ENCODE data around the gene MPO.

The MPO gene

GRCh38 chr17:58303971-58304749 lies 23.4 kb upstream of the MPO start:
- no peak overlapping the region for H3K4me3 ChIP-seq (ENCODE audit: low read depth, low read length)
- no peaks in the 10 kb centered on the region for H3K36me3 ChIP-seq (ENCODE audit: insufficient read depth, low read length)
- no peak overlapping the region for H2AFZ ChIP-seq (ENCODE audit: low read length, unreplicated experiment)
- no peak overlapping the region for H3K27ac ChIP-seq (ENCODE audit: low read depth, low read length)
- H3K79me2 ChIP-seq (ENCODE audit: control insufficient read depth, insufficient read depth, low read length, unreplicated experiment): no peaks in the 10 kb centered on the region
- no peaks in the 10 kb centered on the region for H3K4me1 ChIP-seq (ENCODE audit: control insufficient read depth, insufficient read depth, low read length, unreplicated experiment)
- peaks cover 68% of the 10 kb centered on the region for H3K27me3 ChIP-seq (ENCODE audit: insufficient read depth, low read length)

DNA sequence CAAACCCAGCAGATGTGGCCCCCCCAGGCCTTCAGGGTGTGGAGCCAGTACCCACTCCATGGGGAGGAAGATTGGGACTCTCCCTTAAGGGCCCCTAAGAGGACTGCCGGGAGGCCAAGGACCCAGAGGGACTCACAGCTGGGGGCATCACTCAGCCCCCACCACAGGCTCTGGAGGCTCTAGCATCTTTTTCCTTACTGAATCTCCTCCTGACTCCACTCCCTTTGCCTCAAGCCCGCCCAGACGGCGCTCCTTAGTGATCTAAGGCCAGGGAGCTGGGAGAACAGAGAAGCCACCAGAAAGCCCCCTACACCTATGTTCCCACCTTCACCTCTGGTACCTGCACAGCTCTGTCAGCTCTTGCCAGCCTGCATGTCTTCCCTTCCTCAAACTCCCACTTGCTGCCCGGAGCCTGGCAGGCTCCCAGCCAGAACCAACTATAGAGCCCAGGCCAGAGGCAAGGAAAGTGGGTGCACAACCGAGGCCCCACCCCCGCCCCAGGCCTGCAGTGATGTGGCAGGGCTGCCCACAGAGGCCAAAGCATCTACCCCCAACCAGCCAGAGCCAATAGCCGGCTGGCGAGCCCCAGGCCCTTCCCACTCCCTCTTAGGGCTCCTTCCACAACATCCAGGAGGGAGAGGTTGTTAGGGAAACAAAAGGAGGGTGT lies 22.3 kb upstream of the MPO start:
- Histone ChIP-seq H3K4me1 (ENCODE audit: control insufficient read depth, insufficient read depth, low read length, unreplicated experiment) (no peaks in the 10 kb centered on the region), H3K4me3 (ENCODE audit: low read depth, low read length) (no peak overlapping the region), H3K36me3 (ENCODE audit: insufficient read depth, low read length) (no peaks in the 10 kb centered on the region), H3K79me2 (ENCODE audit: control insufficient read depth, insufficient read depth, low read length, unreplicated experiment) (no peaks in the 10 kb centered on the region), H3K27me3 (ENCODE audit: insufficient read depth, low read length) (peaks cover 72% of the 10 kb centered on the region), H2AFZ (ENCODE audit: low read length, unreplicated experiment) (no peak overlapping the region), H3K27ac (ENCODE audit: low read depth, low read length) (no peak overlapping the region)

- Histone ChIP-seq H3K27me3 (ENCODE audit: insufficient read depth, low read length) (peaks cover 71% of the 10 kb centered on the region), H3K4me3 (ENCODE audit: low read depth, low read length) (no peak overlapping the region), H2AFZ (ENCODE audit: low read length, unreplicated experiment) (no peak overlapping the region), H3K36me3 (ENCODE audit: insufficient read depth, low read length) (no peaks in the 10 kb centered on the region), H3K4me1 (ENCODE audit: control insufficient read depth, insufficient read depth, low read length, unreplicated experiment) (no peaks in the 10 kb centered on the region), H3K79me2 (ENCODE audit: control insufficient read depth, insufficient read depth, low read length, unreplicated experiment) (no peaks in the 10 kb centered on the region), H3K27ac (ENCODE audit: low read depth, low read length) (no peak overlapping the region)
Observed at GRCh38 chr17:58302171-58302918, 21.6 kb upstream of the MPO start.

DNA sequence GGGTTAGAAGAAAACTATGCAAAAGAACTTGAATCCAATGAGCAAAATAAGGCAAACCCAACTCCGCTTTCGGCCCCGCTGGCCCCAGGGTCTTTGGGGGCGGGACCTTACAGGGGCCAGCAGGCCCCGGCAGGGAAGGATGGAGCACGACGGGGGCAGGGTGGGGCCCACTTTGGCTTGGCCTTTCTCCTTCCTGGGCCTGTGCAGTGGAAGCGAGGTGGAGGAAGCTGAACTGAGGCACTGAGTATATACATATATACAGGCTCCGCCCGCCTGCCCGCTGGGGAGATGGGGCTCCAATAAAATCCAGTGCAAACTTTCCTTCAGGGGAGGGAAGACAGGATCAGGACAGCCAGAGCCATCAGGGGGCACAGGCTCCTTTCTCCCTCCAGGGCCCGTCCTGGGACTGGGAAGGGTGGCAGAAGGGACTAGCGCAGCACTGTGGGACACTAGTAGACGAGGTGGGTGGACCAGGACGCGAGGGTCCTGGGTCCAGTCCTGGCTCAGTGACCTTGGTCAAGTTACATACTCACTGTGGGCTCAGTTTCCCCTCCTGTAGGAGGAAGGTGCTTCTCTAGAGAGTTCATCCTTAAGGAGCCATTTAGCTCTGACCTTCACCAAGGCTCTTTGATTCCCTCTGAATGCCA lies 20.9 kb upstream of the MPO start:
- Histone ChIP-seq H3K79me2 (ENCODE audit: control insufficient read depth, insufficient read depth, low read length, unreplicated experiment) (no peaks in the 10 kb centered on the region), H2AFZ (ENCODE audit: low read length, unreplicated experiment) (no peak overlapping the region)

DNA sequence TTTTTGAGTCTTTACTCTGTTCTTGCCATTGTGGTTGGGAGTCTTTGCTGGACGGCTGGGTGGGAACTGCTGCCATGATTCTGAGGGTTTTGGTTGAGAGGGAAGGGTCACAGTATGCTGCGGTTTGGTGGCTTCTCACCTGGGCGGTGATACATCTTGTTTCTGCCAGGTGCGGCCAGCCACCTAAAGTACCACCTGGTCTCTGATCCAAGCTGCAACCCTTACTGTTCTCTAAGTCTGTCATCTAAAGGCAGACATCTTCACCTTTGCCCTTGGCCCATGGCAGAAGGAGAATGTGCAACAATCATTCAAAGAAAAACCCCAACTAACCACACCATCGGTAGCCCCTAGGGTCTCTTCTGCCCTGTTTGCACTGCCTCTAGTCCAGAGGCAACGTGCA lies 19.6 kb upstream of the MPO start:
- H3K4me3 ChIP-seq (ENCODE audit: low read depth, low read length): no peak overlapping the region
- H3K36me3 ChIP-seq (ENCODE audit: insufficient read depth, low read length): no peaks in the 10 kb centered on the region
- no peak overlapping the region for H3K27ac ChIP-seq (ENCODE audit: low read depth, low read length)
- no peak overlapping the region for H2AFZ ChIP-seq (ENCODE audit: low read length, unreplicated experiment)
- H3K27me3 ChIP-seq (ENCODE audit: insufficient read depth, low read length): peaks cover 77% of the 10 kb centered on the region
- H3K79me2 ChIP-seq (ENCODE audit: control insufficient read depth, insufficient read depth, low read length, unreplicated experiment): no peaks in the 10 kb centered on the region
- no peaks in the 10 kb centered on the region for H3K4me1 ChIP-seq (ENCODE audit: control insufficient read depth, insufficient read depth, low read length, unreplicated experiment)

More for the DNA sequence above, 20.9 kb upstream of the MPO start:
- H3K27ac ChIP-seq (ENCODE audit: low read depth, low read length): no peak overlapping the region
- H3K27me3 ChIP-seq (ENCODE audit: insufficient read depth, low read length): peaks cover 69% of the 10 kb centered on the region
- no peaks in the 10 kb centered on the region for H3K4me1 ChIP-seq (ENCODE audit: control insufficient read depth, insufficient read depth, low read length, unreplicated experiment)
- no peak overlapping the region for H3K4me3 ChIP-seq (ENCODE audit: low read depth, low read length)
- no peaks in the 10 kb centered on the region for H3K36me3 ChIP-seq (ENCODE audit: insufficient read depth, low read length)

DNA sequence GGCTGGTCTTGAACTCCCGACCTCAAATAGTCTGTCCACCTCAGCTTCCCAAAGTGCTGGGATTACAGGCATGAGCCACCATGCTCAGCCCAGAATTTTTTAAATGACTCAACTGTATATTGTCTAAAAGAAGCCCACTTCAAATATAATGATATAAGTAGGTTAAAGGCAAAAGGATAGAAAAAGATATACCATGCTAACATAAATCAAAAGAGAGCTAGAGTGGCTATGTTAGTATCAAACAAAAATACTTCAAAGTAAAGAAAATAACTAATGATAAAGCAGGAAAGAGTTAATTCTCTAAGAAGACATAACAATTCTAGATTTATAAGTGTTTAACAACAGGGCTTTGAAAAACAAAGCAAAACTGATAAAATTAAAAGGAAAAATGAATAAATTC lies 13.3 kb upstream of the MPO start:
- Histone ChIP-seq H3K79me2 (ENCODE audit: control insufficient read depth, insufficient read depth, low read length, unreplicated experiment) (no peaks in the 10 kb centered on the region), H3K4me3 (ENCODE audit: low read depth, low read length) (no peak overlapping the region), H2AFZ (ENCODE audit: low read length, unreplicated experiment) (no peak overlapping the region), H3K27me3 (ENCODE audit: insufficient read depth, low read length) (peaks cover 87% of the 10 kb centered on the region), H3K27ac (ENCODE audit: low read depth, low read length) (no peak overlapping the region), H3K36me3 (ENCODE audit: insufficient read depth, low read length) (no peaks in the 10 kb centered on the region), H3K4me1 (ENCODE audit: control insufficient read depth, insufficient read depth, low read length, unreplicated experiment) (no peaks in the 10 kb centered on the region)

DNA sequence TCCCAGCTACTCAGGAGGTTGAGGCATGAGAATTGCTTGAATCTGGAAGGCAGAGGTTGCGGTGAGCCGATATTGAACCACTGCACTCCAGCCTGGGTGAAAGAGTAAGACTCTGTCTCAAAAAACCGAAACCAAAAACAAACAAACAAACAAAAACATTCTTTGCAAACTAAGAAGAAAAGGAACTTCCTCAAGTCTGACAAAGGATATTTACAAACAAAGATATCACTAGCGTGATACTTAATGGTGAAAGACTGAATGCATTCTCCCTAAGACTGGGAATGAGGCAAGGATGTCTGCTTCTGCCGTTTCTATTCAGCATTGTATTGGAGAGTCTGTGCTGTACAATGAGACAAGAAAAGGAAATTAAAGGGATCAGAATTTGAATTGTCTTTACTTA lies 10.5 kb upstream of the MPO start:
- Histone ChIP-seq H3K36me3 (ENCODE audit: insufficient read depth, low read length) (no peaks in the 10 kb centered on the region), H3K4me1 (ENCODE audit: control insufficient read depth, insufficient read depth, low read length, unreplicated experiment) (no peaks in the 10 kb centered on the region), H3K79me2 (ENCODE audit: control insufficient read depth, insufficient read depth, low read length, unreplicated experiment) (no peaks in the 10 kb centered on the region), H3K4me3 (ENCODE audit: low read depth, low read length) (no peak overlapping the region), H2AFZ (ENCODE audit: low read length, unreplicated experiment) (no peak overlapping the region), H3K27me3 (ENCODE audit: insufficient read depth, low read length) (peaks cover 80% of the 10 kb centered on the region), H3K27ac (ENCODE audit: low read depth, low read length) (no peak overlapping the region)

GRCh38 chr17:58289869-58290268 lies 9.1 kb upstream of the MPO start:
- Histone ChIP-seq H3K27me3 (ENCODE audit: insufficient read depth, low read length) (peaks cover 71% of the 10 kb centered on the region), H3K4me3 (ENCODE audit: low read depth, low read length) (no peak overlapping the region), H3K79me2 (ENCODE audit: control insufficient read depth, insufficient read depth, low read length, unreplicated experiment) (no peaks in the 10 kb centered on the region), H2AFZ (ENCODE audit: low read length, unreplicated experiment) (no peak overlapping the region), H3K4me1 (ENCODE audit: control insufficient read depth, insufficient read depth, low read length, unreplicated experiment) (no peaks in the 10 kb centered on the region), H3K36me3 (ENCODE audit: insufficient read depth, low read length) (no peaks in the 10 kb centered on the region), H3K27ac (ENCODE audit: low read depth, low read length) (no peak overlapping the region)

DNA sequence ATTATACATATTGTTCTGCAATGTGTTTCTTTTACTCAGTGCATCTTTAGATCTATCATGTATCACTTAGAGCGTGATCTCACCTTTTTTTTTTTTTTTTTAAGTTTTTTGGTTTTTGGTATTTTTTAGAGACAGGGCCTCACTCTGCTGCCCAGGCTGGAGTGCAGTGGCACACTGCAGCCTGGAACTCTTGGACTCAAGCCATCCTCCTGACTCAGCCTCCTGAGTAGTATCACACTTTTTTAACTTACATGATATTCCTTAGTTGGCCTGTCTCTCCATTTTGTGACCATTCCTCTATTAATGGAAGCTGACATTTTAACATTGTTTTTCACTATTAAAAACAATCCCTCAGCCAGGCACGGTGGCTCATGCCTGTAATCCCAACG lies 4.7 kb upstream of the MPO start:
- Histone ChIP-seq H3K27ac (ENCODE audit: low read depth, low read length) (no peak overlapping the region), H3K4me3 (ENCODE audit: low read depth, low read length) (no peak overlapping the region), H3K36me3 (ENCODE audit: insufficient read depth, low read length) (no peaks in the 10 kb centered on the region), H3K79me2 (ENCODE audit: control insufficient read depth, insufficient read depth, low read length, unreplicated experiment) (no peaks in the 10 kb centered on the region), H3K4me1 (ENCODE audit: control insufficient read depth, insufficient read depth, low read length, unreplicated experiment) (no peaks in the 10 kb centered on the region), H3K27me3 (ENCODE audit: insufficient read depth, low read length) (peaks cover 58% of the 10 kb centered on the region), H2AFZ (ENCODE audit: low read length, unreplicated experiment) (no peak overlapping the region)

GRCh38 chr17:58284613-58285421 lies 4.1 kb upstream of the MPO start:
- H3K36me3 ChIP-seq (ENCODE audit: insufficient read depth, low read length): no peaks in the 10 kb centered on the region
- H3K4me1 ChIP-seq (ENCODE audit: control insufficient read depth, insufficient read depth, low read length, unreplicated experiment): no peaks in the 10 kb centered on the region
- peaks cover 58% of the 10 kb centered on the region for H3K27me3 ChIP-seq (ENCODE audit: insufficient read depth, low read length)
- no peak overlapping the region for H3K27ac ChIP-seq (ENCODE audit: low read depth, low read length)
- H3K4me3 ChIP-seq (ENCODE audit: low read depth, low read length): no peak overlapping the region
- no peaks in the 10 kb centered on the region for H3K79me2 ChIP-seq (ENCODE audit: control insufficient read depth, insufficient read depth, low read length, unreplicated experiment)
- no peak overlapping the region for H2AFZ ChIP-seq (ENCODE audit: low read length, unreplicated experiment)
